Heart left ventricle (tissue), 16 donors: ENCODE results near the gene C6orf141. TPM values are rescaled to one million over a fixed set of nuclear protein-coding genes. Genes with fewer than 3 reads are reported as not detected.

Experiments used
- ATAC-seq, 4 donors: fragments of 200-7000 bp; cut with Tn5 transposase; one replicate each; pipeline ENCODE4 v1.9.1; 2020 to 2022; ENCODE audit warnings: moderate library complexity in 4 of 4, mild to moderate bottlenecking in 3 of 4, moderate number of reproducible peaks in 1 of 4
- DNase-seq, 5 donors: peaks; one replicate each; pipeline ENCODE4 v3.0.0-alpha.2; 2020
- H3K27ac ChIP-seq, 12 donors: fragments of 200-600 bp; sonication (generic) in 4 of 12; one replicate each; pipeline versions ENCODE4 v1.5.0 to v1.8.0; 2016 to 2022; ENCODE audit warnings: mild to moderate bottlenecking in 2 of 12
- H3K27me3 ChIP-seq, 9 donors: fragments of 200-600 bp; sonication (generic) in 2 of 9; one replicate each; pipeline versions ENCODE4 v1.5.1 to v1.8.0; 2016 to 2022; ENCODE audit warnings: mild to moderate bottlenecking in 3 of 9
- H3K36me3 ChIP-seq, 9 donors: fragments of 200-600 bp; sonication (generic) in 2 of 9; one replicate each; pipeline versions ENCODE4 v1.5.0 to v1.8.0; 2018 to 2022; ENCODE audit warnings: mild to moderate bottlenecking in 2 of 9
- H3K4me1 ChIP-seq, 12 donors: fragments of 200-600 bp; sonication (generic) in 4 of 12; one replicate each; pipeline versions ENCODE4 v1.5.0 to v1.8.0; 2016 to 2022; ENCODE audit warnings: mild to moderate bottlenecking in 3 of 12
- H3K4me3 ChIP-seq, 12 donors: fragments of 200-600 bp; sonication (generic) in 4 of 12; one replicate each; pipeline versions ENCODE4 v1.5.0 to v1.8.0; 2017 to 2022; ENCODE audit warnings: mild to moderate bottlenecking in 9 of 12, moderate library complexity in 4 of 12
- H3K9me3 ChIP-seq, 12 donors: fragments of 200-600 bp; sonication (generic) in 4 of 12; one replicate each; pipeline versions ENCODE4 v1.5.0 to v1.8.0; 2016 to 2022; ENCODE audit warnings: mild to moderate bottlenecking in 1 of 12
- POLR2A ChIP-seq, 2 donors: fragments of 450-650 bp; IDR thresholded peaks; one replicate each; pipeline ENCODE4 v1.6.1; 2017; ENCODE audit warnings: antibody characterized with exemption in 2 of 2, mild to moderate bottlenecking in 2 of 2, moderate library complexity in 2 of 2
- WGBS, 4 donors: extraction: QIAGEN DNeasy Blood & Tissue Kit in 2 of 4; methylation state at CpG; one replicate each; pipeline versions ENCODE4 v1.1.5 to v1.1.7; 2013 to 2018; 5-methylcytosine and 5-hydroxymethylcytosine counted together
- intact Hi-C, 10 donors: fragments of 100-400 bp; cut with DNase I; formaldehyde crosslinking; loops; one replicate each; pipeline versions ENCODE4 v1.11.1 to v1.14.2; 2022
- polyA plus RNA-seq, 2 donors: library from polyadenylated mRNA; stranded (reverse); fragments of 200-250 nt; gene quantifications; one replicate each; pipeline ENCODE4 v1.2.3, GENCODE V29; 2013
- total RNA-seq, 9 donors: library from RNA; depleted of rRNA in 2 of 9; stranded (reverse); fragments of >200 nt in 2 of 9; fragmentation: NEBNext Ultra II Directional in 3 of 9; extraction: Animal tissue kit (Norgen Biotek cat#: 25700) in 3 of 9; gene quantifications; one replicate each; pipeline versions ENCODE4 v1.1.0 to v1.2.4, GENCODE V29; 2016 to 2023
- TF ChIP-seq, protein P1 (sequence below), 12 donors: fragments of 200-600 bp; sonication (generic) in 4 of 12; IDR thresholded peaks; one replicate each; pipeline versions ENCODE4 v1.5.0 to v1.8.0; 2018 to 2022; ENCODE audit warnings: antibody characterized with exemption in 12 of 12, mild to moderate bottlenecking in 5 of 12
- donor health status: ischemic (EF 13 %, LVEDD 7.1; RV severe dilation, severe dysfunction).
- donor health status: healthy with polysubstance abuse.
- donor health status: DM: no; HTN: yes; CAD: no.
- donor health status: DM: no; HTN: no; CAD: no.
- donor health status: ischemic (EF 25% LVEDD 6.9; RV normal size, moderate dysfunction).
- donor health status: ischemic (EF 25% LVEDD 5.7; RV mildly dilated, moderate dysfunction).
- donor health status: healthy.
- donor health status: DM: yes; HTN: yes; CAD: no.
- donor health status: ischemic (EF 35%, LVEDD 5.7; RV mildly dilated, moderate dysfunction).
- donor health status: nonischemic (EF 11% LVEDD 7.7; RV severe dilation, severe dysfunction).
- donor health status: DM: yes; HTN: yes; CAD: no.
- donor health status: PGD.
- donor health status: ischemic (EF 29% LVEDD 5.4; RV normal size, mild dysfunction).
- donor health status: nonischemic (EF 23%, LVEDD 6.1; RV moderate dilation, normal function).

C6orf141 gene
- total and polyA plus RNA-seq, 11 donors: 0.28 to 1.2 (median 0.51) TPM; not detected in 6

- H3K27me3 ChIP-seq: peaks cover 0 to 48% (median 19%) of the 10 kb centered on the region in 9 donors
- intact Hi-C loops: no loop called here
- H3K27ac ChIP-seq: no peak overlapping the region
- DNase-seq: no peak
- 75 to 90% (median 81%) methylated on average over 1 of the region's 1 CpG for WGBS, 4 donors
- H3K4me3 ChIP-seq: no peak overlapping the region
- TF ChIP-seq, protein P1, sequence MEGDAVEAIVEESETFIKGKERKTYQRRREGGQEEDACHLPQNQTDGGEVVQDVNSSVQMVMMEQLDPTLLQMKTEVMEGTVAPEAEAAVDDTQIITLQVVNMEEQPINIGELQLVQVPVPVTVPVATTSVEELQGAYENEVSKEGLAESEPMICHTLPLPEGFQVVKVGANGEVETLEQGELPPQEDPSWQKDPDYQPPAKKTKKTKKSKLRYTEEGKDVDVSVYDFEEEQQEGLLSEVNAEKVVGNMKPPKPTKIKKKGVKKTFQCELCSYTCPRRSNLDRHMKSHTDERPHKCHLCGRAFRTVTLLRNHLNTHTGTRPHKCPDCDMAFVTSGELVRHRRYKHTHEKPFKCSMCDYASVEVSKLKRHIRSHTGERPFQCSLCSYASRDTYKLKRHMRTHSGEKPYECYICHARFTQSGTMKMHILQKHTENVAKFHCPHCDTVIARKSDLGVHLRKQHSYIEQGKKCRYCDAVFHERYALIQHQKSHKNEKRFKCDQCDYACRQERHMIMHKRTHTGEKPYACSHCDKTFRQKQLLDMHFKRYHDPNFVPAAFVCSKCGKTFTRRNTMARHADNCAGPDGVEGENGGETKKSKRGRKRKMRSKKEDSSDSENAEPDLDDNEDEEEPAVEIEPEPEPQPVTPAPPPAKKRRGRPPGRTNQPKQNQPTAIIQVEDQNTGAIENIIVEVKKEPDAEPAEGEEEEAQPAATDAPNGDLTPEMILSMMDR (IDR thresholded peaks at IDR 0.05): no peak
- ATAC-seq: no peak
- no peaks in the 10 kb centered on the region for H3K36me3 ChIP-seq
- H3K4me1 ChIP-seq: peaks cover 0 to 22% (median 14%) of the 10 kb centered on the region in 12 donors
- no peaks in the 10 kb centered on the region for H3K9me3 ChIP-seq
Measured at GRCh38 chr6:49553384-49553783, 2.9 kb downstream of the C6orf141 start.

DNA sequence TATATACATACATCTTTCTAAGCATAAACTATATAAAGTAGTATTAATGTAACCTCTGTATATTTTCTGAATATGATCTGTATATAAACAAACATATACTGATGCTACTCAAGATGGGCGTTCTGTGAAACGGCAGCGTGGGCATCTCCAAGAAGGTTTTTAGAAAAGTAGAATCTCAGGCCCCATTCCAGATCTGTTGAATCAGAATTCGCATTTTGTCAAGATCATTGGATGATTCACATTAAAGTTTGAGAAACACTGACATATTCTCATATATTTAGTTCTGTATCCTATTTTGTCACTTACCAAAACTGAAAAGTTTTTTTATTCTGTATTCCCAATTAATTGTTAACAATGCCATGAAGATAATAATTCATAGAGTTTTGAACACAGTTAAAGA lies 5.5 kb downstream of the C6orf141 start:
- H3K27me3 ChIP-seq: peaks cover 0 to 28% (median 7%) of the 10 kb centered on the region in 9 donors
- no peak for DNase-seq
- WGBS, 4 donors: 70 to 72% (median 71%) methylated on average over 4 of the region's 4 CpGs
- no peak for ATAC-seq
- peaks cover 0 to 12% (median 8%) of the 10 kb centered on the region in 12 donors for H3K4me1 ChIP-seq
- intact Hi-C loops: no loop called here
- no peaks in the 10 kb centered on the region for H3K9me3 ChIP-seq
- no peak overlapping the region for H3K27ac ChIP-seq
- TF ChIP-seq, protein P1 (IDR thresholded peaks at IDR 0.05): no peak
- no peak for TF ChIP-seq POLR2A (IDR thresholded peaks at IDR 0.05)
- no peaks in the 10 kb centered on the region for H3K36me3 ChIP-seq
- no peak overlapping the region for H3K4me3 ChIP-seq

- no peak for DNase-seq
- no peaks in the 10 kb centered on the region for H3K9me3 ChIP-seq
- H3K4me1 ChIP-seq: peaks cover 0 to 7% (median 3%) of the 10 kb centered on the region in 12 donors
- H3K27ac ChIP-seq: no peak overlapping the region
- no peak overlapping the region for H3K4me3 ChIP-seq
- no peaks in the 10 kb centered on the region for H3K36me3 ChIP-seq
- TF ChIP-seq, protein P1 (IDR thresholded peaks at IDR 0.05): no peak
- TF ChIP-seq POLR2A (IDR thresholded peaks at IDR 0.05): no peak
- peaks cover 0 to 23% (median 2%) of the 10 kb centered on the region in 9 donors for H3K27me3 ChIP-seq
- peak in 1 of 4 donors; percentile 24 for ATAC-seq
- intact Hi-C loops: no loop called here
Measured at GRCh38 chr6:49556429-49556837, 6.0 kb downstream of the C6orf141 start.

DNA sequence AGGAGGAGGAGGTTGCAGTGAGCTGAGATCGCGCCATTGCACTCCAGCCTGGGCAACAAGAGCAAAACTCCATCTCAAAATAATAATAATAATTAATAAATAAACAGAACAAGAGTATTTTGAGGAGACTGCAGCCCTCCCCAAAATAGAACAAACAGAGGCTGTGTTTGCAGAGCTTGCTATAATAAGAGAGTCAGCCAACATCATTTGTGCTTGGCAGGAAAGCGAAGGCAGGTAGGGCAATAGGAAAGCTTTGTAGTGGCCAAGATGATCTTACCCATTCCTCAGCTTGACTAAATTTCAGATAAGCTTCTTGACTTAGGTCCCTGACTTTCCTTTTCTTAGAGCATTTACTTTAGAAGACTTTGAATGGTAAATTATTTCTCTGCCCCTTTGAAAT lies 6.7 kb downstream of the C6orf141 start:
- WGBS, 4 donors: 71 to 95% (median 88%) methylated on average over 3 of the region's 3 CpGs
- Histone ChIP-seq H3K9me3 (no peaks in the 10 kb centered on the region), H3K27me3 (peaks cover 0 to 16% (median 0%) of the 10 kb centered on the region in 9 donors), H3K27ac (no peak overlapping the region), H3K4me3 (no peak overlapping the region), H3K36me3 (no peaks in the 10 kb centered on the region), H3K4me1 (peaks cover 0 to under 1% (median 0%) of the 10 kb centered on the region in 12 donors)
- DNase-seq (no peak), ATAC-seq (no peak)
- intact Hi-C loops: no loop called here
- TF ChIP-seq POLR2A (IDR thresholded peaks at IDR 0.05): no peak
- TF ChIP-seq, protein P1 (IDR thresholded peaks at IDR 0.05): no peak
